HG03066 (cell line): ENCODE data around the gene NEK6.

Experiments
- ATAC-seq: cut with Tn5 transposase; IDR thresholded peaks from one replicate; pipeline ENCODE4 v1.9.1; 2021; ENCODE audit warnings: low read depth; ENCODE audit not compliant: unreplicated experiment

Gene NEK6

GRCh38 chr9:124293718-124294506, 36.2 kb downstream of the NEK6 start:
- no peak for ATAC-seq

- ATAC-seq = no peak
These were observed 37.5 kb downstream of the NEK6 start for GRCh38 chr9:124295159-124295794.

- no peak for ATAC-seq
These were observed 38.3 kb downstream of the NEK6 start for GRCh38 chr9:124296094-124296493.

GRCh38 chr9:124296796-124297550, 39.2 kb downstream of the NEK6 start:
- no peak for ATAC-seq

- no peak for ATAC-seq
These were observed 39.8 kb downstream of the NEK6 start for GRCh38 chr9:124297551-124297901.

GRCh38 chr9:124297915-124298645, 40.3 kb downstream of the NEK6 start:
- ATAC-seq = no peak

GRCh38 chr9:124298646-124299235, 41.0 kb downstream of the NEK6 start:
- ATAC-seq = no peak

GRCh38 chr9:124299515-124300090, 41.9 kb downstream of the NEK6 start:
- no peak for ATAC-seq

- no peak for ATAC-seq
These were observed 42.6 kb downstream of the NEK6 start for GRCh38 chr9:124300312-124300711.

- no peak for ATAC-seq
These were observed 45.2 kb downstream of the NEK6 start for GRCh38 chr9:124302921-124303320.

- ATAC-seq = no peak
These were observed 46.0 kb downstream of the NEK6 start for GRCh38 chr9:124303762-124304161.

- no peak for ATAC-seq
These were observed 46.5 kb downstream of the NEK6 start for GRCh38 chr9:124304285-124304684.

GRCh38 chr9:124306098-124306735, 48.5 kb downstream of the NEK6 start:
- no peak for ATAC-seq

GRCh38 chr9:124307379-124308030, 49.8 kb downstream of the NEK6 start:
- ATAC-seq = no peak

GRCh38 chr9:124308606-124309491, 51.1 kb downstream of the NEK6 start:
- no peak for ATAC-seq

- no peak for ATAC-seq
These were observed 51.9 kb downstream of the NEK6 start for GRCh38 chr9:124309667-124310084.

GRCh38 chr9:124311283-124311682, 53.5 kb downstream of the NEK6 start:
- no peak for ATAC-seq
